ENCODE results near the gene SSBP3. TPM values are rescaled to one million over a fixed set of nuclear protein-coding genes. Genes with fewer than 3 reads are reported as not detected.

Gene SSBP3
- total RNA-seq, 2 experiments from 2014 or later: 90.0 TPM

DNA sequence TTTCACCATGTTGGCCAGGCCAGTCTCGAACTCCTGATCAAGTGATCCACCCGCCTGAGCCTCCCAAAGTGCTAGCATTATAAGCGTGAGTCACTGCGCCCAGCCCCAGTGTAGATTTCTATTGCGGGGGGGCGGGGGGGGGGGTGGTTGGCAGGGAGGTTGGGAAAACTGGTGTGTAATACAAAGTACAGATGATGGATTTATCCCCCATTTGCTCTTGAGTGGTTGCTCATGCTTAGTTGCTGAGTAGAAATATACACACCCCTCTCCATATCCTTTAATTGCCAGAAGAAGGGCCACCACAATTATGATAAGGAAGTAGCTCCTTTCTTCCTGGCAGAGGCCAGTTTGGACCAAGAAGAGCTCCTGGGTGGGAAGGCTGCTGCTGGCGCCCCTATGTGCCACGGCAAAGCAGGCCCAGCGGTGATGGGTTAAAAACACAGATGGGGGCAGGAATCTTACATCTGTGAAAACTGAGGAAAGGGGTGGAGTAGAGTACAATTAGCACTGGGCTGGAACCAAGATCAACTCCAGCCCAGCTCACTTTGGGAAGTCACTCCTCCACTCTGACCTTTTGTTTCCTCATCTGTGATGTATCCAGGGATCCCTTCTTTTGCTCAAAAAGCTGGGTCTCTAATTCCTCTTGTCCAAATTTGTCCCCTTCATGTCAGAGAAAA is 151.0 kb downstream of the SSBP3 start:
- H3K27ac Mint-ChIP-seq: no peak overlapping the region
- H3K9me3 Mint-ChIP-seq: no peaks in the 10 kb centered on the region
- ChIA-PET CTCF (no interaction called here), POLR2A (no interaction called here)
- DNase-seq: no peak
- no peaks in the 10 kb centered on the region for H3K27me3 Mint-ChIP-seq
- H3K4me3 Mint-ChIP-seq: no peak overlapping the region
- H3K4me1 Mint-ChIP-seq: peaks cover 8% of the 10 kb centered on the region
- H3K36me3 Mint-ChIP-seq (ENCODE audit: low read depth): peaks cover 5% of the 10 kb centered on the region

- no peak overlapping the region for H3K4me3 Mint-ChIP-seq
- peaks cover 8% of the 10 kb centered on the region for H3K4me1 Mint-ChIP-seq
- ChIA-PET CTCF (no interaction called here), POLR2A (no interaction called here)
- peaks cover 6% of the 10 kb centered on the region for H3K36me3 Mint-ChIP-seq (ENCODE audit: low read depth)
- H3K27me3 Mint-ChIP-seq: no peaks in the 10 kb centered on the region
- H3K27ac Mint-ChIP-seq: no peak overlapping the region
- no peaks in the 10 kb centered on the region for H3K9me3 Mint-ChIP-seq
- no peak for DNase-seq
Measured at GRCh38 chr1:54254055-54254454, 152.1 kb downstream of the SSBP3 start.

DNA sequence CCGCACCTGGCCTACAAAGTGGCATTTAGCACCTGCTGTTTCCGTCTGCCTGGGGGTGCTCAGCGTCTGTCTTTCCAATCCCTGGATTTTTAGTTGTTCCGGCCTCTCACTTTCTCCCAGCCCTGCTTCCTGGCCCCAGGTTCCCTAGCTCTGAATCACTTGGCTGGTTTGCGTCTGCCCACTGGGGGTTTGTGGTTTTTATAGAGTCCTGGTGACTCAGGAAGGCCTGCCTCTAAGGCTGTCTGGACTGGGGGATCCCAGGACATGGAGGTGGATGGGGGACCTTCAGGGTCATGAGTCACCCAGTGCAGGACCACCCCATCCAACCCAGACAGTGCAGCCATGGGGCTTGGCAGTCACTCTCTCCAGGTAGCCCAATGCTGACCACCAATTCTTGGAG is 152.7 kb downstream of the SSBP3 start:
- Mint-ChIP-seq H3K4me3 (no peak overlapping the region), H3K36me3 (ENCODE audit: low read depth) (peaks cover 9% of the 10 kb centered on the region), H3K4me1 (peaks cover 8% of the 10 kb centered on the region), H3K27ac (no peak overlapping the region), H3K27me3 (no peaks in the 10 kb centered on the region), H3K9me3 (no peaks in the 10 kb centered on the region)
- ChIA-PET CTCF (no interaction called here), POLR2A (no interaction called here)
- DNase-seq: no peak

GRCh38 chr1:54252371-54252936 is 153.7 kb downstream of the SSBP3 start:
- no peak for DNase-seq
- H3K4me1 Mint-ChIP-seq: peaks cover 8% of the 10 kb centered on the region
- ChIA-PET CTCF (no interaction called here), POLR2A (no interaction called here)
- peaks cover 9% of the 10 kb centered on the region for H3K36me3 Mint-ChIP-seq (ENCODE audit: low read depth)
- H3K9me3 Mint-ChIP-seq: no peaks in the 10 kb centered on the region
- no peak overlapping the region for H3K27ac Mint-ChIP-seq
- H3K27me3 Mint-ChIP-seq: no peaks in the 10 kb centered on the region
- no peak overlapping the region for H3K4me3 Mint-ChIP-seq

DNA sequence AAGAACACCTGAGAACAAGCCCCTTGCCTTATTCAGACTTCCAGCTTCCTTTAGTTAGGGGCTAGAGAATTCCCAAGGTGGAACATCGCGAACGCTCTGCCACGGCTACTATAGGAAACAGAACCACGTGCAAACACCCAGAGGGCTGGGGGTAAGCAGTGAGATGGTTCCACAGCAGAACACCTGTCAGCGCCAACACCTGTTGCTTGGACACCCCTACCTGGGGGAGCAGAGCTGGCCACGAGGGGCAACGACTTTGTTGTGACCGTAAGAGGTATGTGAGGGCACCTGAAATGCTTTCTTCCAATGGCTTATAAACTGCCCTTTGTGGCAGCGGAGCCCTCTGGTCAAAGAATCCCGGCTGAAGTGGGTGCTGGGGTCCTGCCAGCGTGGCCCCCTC is 155.5 kb downstream of the SSBP3 start:
- peaks cover 5% of the 10 kb centered on the region for H3K4me1 Mint-ChIP-seq
- H3K36me3 Mint-ChIP-seq (ENCODE audit: low read depth): peaks cover 12% of the 10 kb centered on the region
- ChIA-PET CTCF (interaction anchor here (0.6 kb wide), 1 partner anchor 325 kb away, joined by 5 read pairs; no protein-coding TSS in a partner anchor), POLR2A (no interaction called here)
- H3K4me3 Mint-ChIP-seq: no peak overlapping the region
- no peaks in the 10 kb centered on the region for H3K27me3 Mint-ChIP-seq
- H3K9me3 Mint-ChIP-seq: no peaks in the 10 kb centered on the region
- H3K27ac Mint-ChIP-seq: no peak overlapping the region
- no peak for DNase-seq

GRCh38 chr1:54249819-54250435 is 156.3 kb downstream of the SSBP3 start:
- POLR2A ChIA-PET: no interaction called here
- H3K4me3 Mint-ChIP-seq: no peak overlapping the region
- CTCF ChIA-PET: interaction anchor here (0.6 kb wide), 1 partner anchor 324 kb away, joined by 5 read pairs; no protein-coding TSS in a partner anchor
- no peaks in the 10 kb centered on the region for H3K9me3 Mint-ChIP-seq
- no peak overlapping the region for H3K27ac Mint-ChIP-seq
- peaks cover 12% of the 10 kb centered on the region for H3K36me3 Mint-ChIP-seq (ENCODE audit: low read depth)
- DNase-seq: no peak
- no peaks in the 10 kb centered on the region for H3K27me3 Mint-ChIP-seq
- H3K4me1 Mint-ChIP-seq: peaks cover 5% of the 10 kb centered on the region

GRCh38 chr1:54248966-54249365 is 157.2 kb downstream of the SSBP3 start:
- DNase-seq: no peak
- ChIA-PET POLR2A (no interaction called here), CTCF (no interaction called here)
- H3K9me3 Mint-ChIP-seq: no peaks in the 10 kb centered on the region
- H3K4me3 Mint-ChIP-seq: no peak overlapping the region
- H3K36me3 Mint-ChIP-seq (ENCODE audit: low read depth): peaks cover 12% of the 10 kb centered on the region
- peaks cover 5% of the 10 kb centered on the region for H3K4me1 Mint-ChIP-seq
- H3K27ac Mint-ChIP-seq: no peak overlapping the region
- H3K27me3 Mint-ChIP-seq: no peaks in the 10 kb centered on the region

DNA sequence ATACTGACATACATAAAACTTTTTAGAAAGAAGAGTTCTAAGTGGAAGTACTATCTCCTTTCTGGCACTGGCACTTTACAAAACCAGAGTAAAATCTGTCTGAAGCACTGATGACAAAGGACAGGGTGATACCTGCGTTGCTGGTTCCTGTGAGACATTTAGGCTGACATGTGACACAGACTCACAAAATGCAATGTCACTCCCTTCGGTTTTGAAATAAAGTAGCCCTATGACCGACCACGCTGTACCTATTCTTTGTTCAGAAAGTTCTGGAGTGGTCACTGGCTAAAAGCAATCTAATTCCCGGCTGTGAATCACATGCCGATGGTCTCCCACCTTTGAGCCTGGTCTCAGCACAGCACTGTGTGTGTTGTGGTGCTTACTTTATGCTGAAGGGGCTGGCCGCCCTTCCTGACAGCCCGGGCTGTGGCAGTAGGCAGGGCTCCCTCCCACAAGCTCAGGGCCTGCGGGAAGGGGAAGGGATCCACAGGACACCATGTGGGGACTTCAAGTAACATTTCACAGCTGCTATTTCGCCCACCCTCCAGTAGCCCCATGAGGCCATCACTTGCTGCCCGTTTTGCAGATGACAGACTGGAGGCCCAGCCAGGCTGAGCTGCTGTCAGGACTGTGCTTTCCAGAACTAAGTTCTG is 158.2 kb downstream of the SSBP3 start:
- no peak overlapping the region for H3K27ac Mint-ChIP-seq
- CTCF ChIA-PET: no interaction called here
- no peak overlapping the region for H3K4me3 Mint-ChIP-seq
- H3K27me3 Mint-ChIP-seq: no peaks in the 10 kb centered on the region
- H3K4me1 Mint-ChIP-seq: peaks cover 5% of the 10 kb centered on the region
- DNase-seq: no peak
- POLR2A ChIA-PET: no interaction called here
- H3K9me3 Mint-ChIP-seq: no peaks in the 10 kb centered on the region
- peaks cover 13% of the 10 kb centered on the region for H3K36me3 Mint-ChIP-seq (ENCODE audit: low read depth)

DNA sequence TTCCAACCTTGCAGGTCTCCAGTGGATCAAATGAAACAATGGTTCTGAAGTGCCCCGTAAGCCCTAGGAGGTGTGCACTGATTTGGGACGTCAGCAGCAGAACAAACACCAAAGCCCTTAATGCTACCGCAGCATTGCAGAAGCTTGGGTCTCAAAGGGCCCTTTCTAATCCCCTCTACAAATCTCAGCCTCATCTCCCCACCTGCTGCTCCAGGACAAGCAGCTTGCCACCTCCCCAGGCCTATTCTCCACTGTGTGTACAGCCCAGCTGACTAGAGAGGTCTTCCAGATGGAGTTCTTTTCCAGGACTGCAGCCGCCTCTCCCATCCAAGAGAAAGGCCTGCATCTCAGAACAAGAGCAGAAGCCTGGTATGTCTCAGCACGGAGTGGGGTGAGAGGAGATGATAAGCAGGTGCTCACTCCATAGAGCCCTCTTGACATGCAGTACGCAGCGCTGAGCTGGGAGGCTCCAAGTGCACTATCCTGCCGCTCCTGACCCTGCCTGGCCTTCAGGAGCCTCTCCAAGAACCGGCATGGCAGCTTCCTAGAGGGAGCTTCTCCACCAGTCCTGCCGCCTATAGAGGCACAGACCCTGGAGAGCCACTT is 160.0 kb downstream of the SSBP3 start:
- ChIA-PET CTCF (no interaction called here), POLR2A (no interaction called here)
- DNase-seq: no peak
- H3K27me3 Mint-ChIP-seq: no peaks in the 10 kb centered on the region
- peak overlapping the region; percentile 2 for H3K27ac Mint-ChIP-seq
- peaks cover 11% of the 10 kb centered on the region for H3K36me3 Mint-ChIP-seq (ENCODE audit: low read depth)
- no peaks in the 10 kb centered on the region for H3K4me1 Mint-ChIP-seq
- no peak overlapping the region for H3K4me3 Mint-ChIP-seq
- H3K9me3 Mint-ChIP-seq: no peaks in the 10 kb centered on the region

DNA sequence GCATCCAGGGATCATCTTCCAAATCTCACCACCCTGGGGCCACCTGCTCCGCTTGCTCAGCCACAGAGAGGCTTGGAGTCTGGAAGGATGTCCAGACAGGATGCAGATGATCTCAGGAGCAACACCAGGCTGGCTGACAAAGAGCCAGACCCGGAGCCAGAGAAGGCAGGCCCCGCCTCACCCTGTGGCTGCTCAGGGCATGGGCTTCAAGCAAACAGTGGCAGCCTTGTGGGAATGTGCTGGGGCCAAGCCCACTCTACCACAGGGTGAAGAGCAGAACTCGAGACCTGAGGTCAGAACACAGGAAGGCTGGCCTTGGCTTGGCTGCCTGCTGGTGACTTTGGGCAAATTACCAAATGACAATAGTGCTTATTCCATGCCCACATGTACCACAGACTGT is 160.7 kb downstream of the SSBP3 start:
- Mint-ChIP-seq H3K36me3 (ENCODE audit: low read depth) (peaks cover 9% of the 10 kb centered on the region), H3K27me3 (no peaks in the 10 kb centered on the region), H3K9me3 (no peaks in the 10 kb centered on the region), H3K4me1 (no peaks in the 10 kb centered on the region), H3K27ac (no peak overlapping the region), H3K4me3 (no peak overlapping the region)
- CTCF ChIA-PET: no interaction called here
- no peak for DNase-seq
- POLR2A ChIA-PET: no interaction called here

GRCh38 chr1:54244655-54245054 is 161.5 kb downstream of the SSBP3 start:
- H3K27me3 Mint-ChIP-seq: no peaks in the 10 kb centered on the region
- H3K4me1 Mint-ChIP-seq: no peaks in the 10 kb centered on the region
- H3K4me3 Mint-ChIP-seq: no peak overlapping the region
- peak overlapping the region; percentile 27 for H3K27ac Mint-ChIP-seq
- no peak for DNase-seq
- no peaks in the 10 kb centered on the region for H3K9me3 Mint-ChIP-seq
- ChIA-PET POLR2A (no interaction called here), CTCF (no interaction called here)
- H3K36me3 Mint-ChIP-seq (ENCODE audit: low read depth): peaks cover 9% of the 10 kb centered on the region

GRCh38 chr1:54243022-54243421 is 163.2 kb downstream of the SSBP3 start:
- H3K9me3 Mint-ChIP-seq: no peaks in the 10 kb centered on the region
- H3K36me3 Mint-ChIP-seq (ENCODE audit: low read depth): peaks cover 8% of the 10 kb centered on the region
- CTCF ChIA-PET: no interaction called here
- H3K4me1 Mint-ChIP-seq: no peaks in the 10 kb centered on the region
- DNase-seq: no peak
- no peak overlapping the region for H3K27ac Mint-ChIP-seq
- H3K27me3 Mint-ChIP-seq: no peaks in the 10 kb centered on the region
- H3K4me3 Mint-ChIP-seq: no peak overlapping the region
- POLR2A ChIA-PET: no interaction called here

DNA sequence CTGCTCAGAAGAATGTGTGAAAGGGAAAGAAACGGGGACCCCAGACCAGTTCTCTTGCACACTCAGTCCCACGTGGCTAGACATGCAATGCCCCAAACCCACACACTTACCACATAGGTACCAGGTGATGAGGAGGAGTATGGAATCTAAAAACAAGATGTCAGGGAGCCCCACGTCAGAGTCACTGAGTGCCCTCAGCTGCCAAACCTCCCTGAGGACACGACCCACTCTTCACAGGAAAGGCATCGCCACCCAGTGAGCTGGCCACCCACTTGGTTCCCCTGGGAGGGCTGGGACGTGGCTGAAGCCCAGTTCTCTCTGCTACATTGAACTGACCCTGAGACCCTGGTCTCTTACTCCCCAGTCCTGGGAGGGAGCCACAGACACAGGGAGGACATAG is 164.8 kb downstream of the SSBP3 start:
- peaks cover 13% of the 10 kb centered on the region for H3K36me3 Mint-ChIP-seq (ENCODE audit: low read depth)
- H3K27ac Mint-ChIP-seq: no peak overlapping the region
- H3K27me3 Mint-ChIP-seq: no peaks in the 10 kb centered on the region
- ChIA-PET CTCF (no interaction called here), POLR2A (no interaction called here)
- no peak overlapping the region for H3K4me3 Mint-ChIP-seq
- no peaks in the 10 kb centered on the region for H3K4me1 Mint-ChIP-seq
- DNase-seq: no peak
- H3K9me3 Mint-ChIP-seq: no peaks in the 10 kb centered on the region

Measured in activated CD4-positive, alpha-beta memory T cell treated with anti-CD3 and anti-CD28 coated beads, Interleukin-2, amount 10 ng/mL, durations not matched to agents 7 days and 5 days (primary cell).